ENCODE data around the gene NFYA. TPM values are rescaled to one million over a fixed set of nuclear protein-coding genes. Genes with fewer than 3 reads are reported as not detected.

The NFYA gene
- total and polyA plus RNA-seq, 2 of the 13 experiments (the other 11 are each of a cell fraction or from before 2014, with no cell fraction given) = 16.0 to 22.9 TPM

- no peak for TF ChIP-seq HMGA1 (CRISPR knock-in tag; conservative IDR thresholded peaks at IDR 0.05)
- no peak for TF ChIP-seq ZFP90 (CRISPR knock-in tag; IDR thresholded peaks at IDR 0.05; ENCODE audit: borderline replicate concordance)
- no peak for TF ChIP-seq AKAP8 (CRISPR knock-in tag; IDR thresholded peaks at IDR 0.05)
- 0 out of 2 replicates have a peak, but pooled peaks have one; percentile 20 for TF ChIP-seq RCOR2 (CRISPR knock-in tag; IDR thresholded peaks at IDR 0.05)
- TF ChIP-seq PCBP1 (IDR thresholded peaks at IDR 0.05; ENCODE audit: borderline replicate concordance, low read depth, low read length) = no peak
- no peak for TF ChIP-seq ZNF7 (CRISPR knock-in tag; IDR thresholded peaks at IDR 0.05)
- TF ChIP-seq ZHX2 (IDR thresholded peaks at IDR 0.05; ENCODE audit: low read depth) = no peak
- TF ChIP-seq ZHX2 (CRISPR knock-in tag; IDR thresholded peaks at IDR 0.05; ENCODE audit: borderline replicate concordance) = no peak
- TF ChIP-seq ZBTB14 (CRISPR knock-in tag; IDR thresholded peaks at IDR 0.05) = no peak
- TF ChIP-seq MBD4 (IDR thresholded peaks at IDR 0.05; ENCODE audit: borderline replicate concordance, low read length) = no peak
- no peak for TF ChIP-seq MED13 (CRISPR knock-in tag; IDR thresholded peaks at IDR 0.05)
- no peak for TF ChIP-seq MXD3 (CRISPR knock-in tag; IDR thresholded peaks at IDR 0.05)
- no peak for TF ChIP-seq MAF1 (CRISPR knock-in tag; IDR thresholded peaks at IDR 0.05; ENCODE audit: borderline replicate concordance)
- no peak for TF ChIP-seq NCOR1 (IDR thresholded peaks at IDR 0.05; ENCODE audit: borderline replicate concordance, low read length)
- TF ChIP-seq ZSCAN5A (CRISPR knock-in tag; IDR thresholded peaks at IDR 0.05; ENCODE audit: borderline replicate concordance) = no peak
- no peak for TF ChIP-seq ZSCAN29 (CRISPR knock-in tag; conservative IDR thresholded peaks at IDR 0.05)
- 0 out of 2 replicates have a peak, but pooled peaks have one; percentile 51 for TF ChIP-seq FOXK1 (CRISPR knock-in tag; IDR thresholded peaks at IDR 0.05; ENCODE audit: borderline replicate concordance, low read depth)
- no peak for TF ChIP-seq U2AF2 (IDR thresholded peaks at IDR 0.05; ENCODE audit: low read depth, low read length)
- TF ChIP-seq ZNF83 (CRISPR knock-in tag; IDR thresholded peaks at IDR 0.05; ENCODE audit: borderline replicate concordance) = no peak
- TF ChIP-seq ZNF749 (CRISPR knock-in tag; IDR thresholded peaks at IDR 0.05; ENCODE audit: borderline replicate concordance) = no peak
- no peak for TF ChIP-seq ETS1 (CRISPR knock-in tag; IDR thresholded peaks at IDR 0.05)
- TF ChIP-seq ZSCAN30 (CRISPR knock-in tag; IDR thresholded peaks at IDR 0.05) = no peak
Observed at GRCh38 chr6:41055149-41055548, 17.6 kb upstream of the NFYA start (continued).
